ENCODE measurements around the gene PSKH1.

Gene PSKH1

GRCh38 chr16:67868290-67868689 is 24.8 kb upstream of the PSKH1 start:
- DNase-seq = no peak

- no peak for DNase-seq
Observed at GRCh38 chr16:67869653-67870052, 23.4 kb upstream of the PSKH1 start.

DNA sequence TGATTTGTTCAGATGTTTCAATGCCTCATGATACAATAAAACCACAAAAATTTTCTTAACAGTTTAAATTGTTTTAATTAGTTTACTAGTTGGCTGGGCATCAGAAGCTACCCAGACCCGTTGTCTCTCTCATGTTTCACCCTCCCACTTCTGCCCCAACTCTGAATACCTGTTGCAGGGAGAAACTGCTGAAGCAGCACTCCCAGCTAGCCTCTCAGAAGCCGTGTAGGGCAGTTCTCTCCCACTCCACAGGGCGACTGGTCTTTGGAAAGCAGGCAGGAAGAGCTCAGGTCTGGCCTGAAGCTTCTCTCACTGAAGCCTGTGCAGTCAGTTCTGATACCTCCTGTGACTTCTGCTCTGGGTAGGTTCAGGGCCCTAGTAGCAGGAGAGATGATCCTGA is 21.8 kb upstream of the PSKH1 start:
- DNase-seq = no peak

- peak; percentile 35 for DNase-seq
Observed at GRCh38 chr16:67872131-67872630, 20.9 kb upstream of the PSKH1 start.

GRCh38 chr16:67872631-67873434 is 20.2 kb upstream of the PSKH1 start, which contains the start of gene EDC4:
Gene EDC4 (plus strand): TSS chr16:67873052. CDS start chr16:67873262, 210 bp downstream.
- DNase-seq = peak; percentile 89

DNA sequence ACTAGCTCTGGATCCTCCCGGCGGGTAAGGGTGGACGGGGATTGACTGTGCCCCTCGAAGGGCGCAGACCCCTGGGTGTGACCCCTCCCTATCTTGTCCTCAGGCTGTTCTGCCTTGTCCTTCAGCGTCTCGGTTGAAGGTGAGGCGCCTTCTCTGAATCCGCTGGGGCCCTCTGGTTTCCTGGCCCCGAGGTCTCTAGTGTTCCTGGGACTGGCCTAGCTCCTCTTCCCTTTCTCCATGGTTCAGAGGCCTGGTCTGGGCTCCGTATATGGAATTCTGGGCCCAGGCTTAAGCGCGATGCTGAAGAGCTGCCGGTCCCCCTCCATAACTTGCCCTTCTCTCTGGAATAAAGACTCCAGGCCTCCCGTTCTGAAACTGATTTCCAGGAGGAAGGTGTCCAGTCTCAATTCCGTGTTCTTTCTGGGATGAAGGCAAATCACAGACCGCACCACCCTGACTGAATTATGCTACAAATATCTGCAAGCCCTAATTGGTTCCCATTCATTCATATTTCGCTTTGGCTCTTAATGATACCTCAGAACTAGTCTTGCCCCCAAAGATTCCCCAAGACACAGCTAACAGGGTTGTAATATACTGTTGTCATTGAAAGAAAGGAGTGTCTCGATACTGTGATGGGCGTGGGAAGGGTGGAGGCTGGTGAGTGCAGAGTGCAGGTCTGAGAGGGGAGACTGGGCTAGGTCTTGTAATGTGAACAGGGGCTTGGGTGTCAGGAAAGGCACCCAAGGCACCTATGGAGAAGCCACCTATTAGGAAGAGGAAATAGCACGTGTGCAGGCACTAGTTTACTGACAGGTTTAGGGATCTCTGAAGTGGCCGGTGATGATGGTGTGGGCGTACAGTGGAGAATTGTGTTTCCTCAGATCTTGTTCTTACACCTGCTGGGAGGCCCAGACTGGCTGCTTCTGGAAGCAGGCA is 19.4 kb upstream of the PSKH1 start:
- no peak for DNase-seq

- no peak for DNase-seq
Observed at GRCh38 chr16:67874372-67874771, 18.7 kb upstream of the PSKH1 start.

GRCh38 chr16:67877064-67877463 is 16.0 kb upstream of the PSKH1 start:
- DNase-seq = no peak

DNA sequence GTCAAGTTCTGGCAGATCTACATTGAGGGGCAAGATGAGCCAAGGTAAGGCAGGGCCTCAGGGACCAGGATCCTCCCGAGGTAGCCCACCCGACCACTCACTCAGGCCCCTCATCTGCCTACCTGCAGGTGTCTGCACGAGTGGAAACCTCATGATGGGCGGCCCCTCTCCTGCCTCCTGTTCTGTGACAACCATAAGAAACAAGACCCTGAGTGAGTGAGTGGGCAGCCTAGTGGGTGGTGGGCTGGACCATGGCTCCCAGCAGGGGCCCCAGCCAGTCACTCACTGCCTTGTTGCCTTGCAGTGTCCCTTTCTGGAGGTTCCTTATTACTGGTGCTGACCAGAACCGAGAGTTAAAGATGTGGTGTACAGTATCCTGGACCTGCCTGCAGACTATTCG is 14.8 kb upstream of the PSKH1 start:
- no peak for DNase-seq

- no peak for DNase-seq
Observed at GRCh38 chr16:67878846-67879245, 14.2 kb upstream of the PSKH1 start.

DNA sequence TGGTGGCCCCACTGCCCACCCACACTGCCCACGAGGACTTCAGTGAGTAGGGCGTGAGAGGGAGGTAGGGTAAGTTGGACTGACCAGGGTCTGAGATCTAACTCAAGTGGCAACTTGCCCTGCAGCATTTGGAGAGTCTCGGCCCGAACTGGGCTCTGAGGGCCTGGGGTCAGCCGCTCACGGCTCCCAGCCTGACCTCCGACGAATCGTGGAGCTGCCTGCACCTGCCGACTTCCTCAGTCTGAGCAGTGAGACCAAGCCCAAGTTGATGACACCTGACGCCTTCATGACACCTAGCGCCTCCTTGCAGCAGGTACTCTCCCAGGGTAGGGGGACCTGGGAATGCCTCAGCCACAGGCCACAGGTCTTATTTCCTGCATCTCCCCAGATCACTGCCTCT is 13.6 kb upstream of the PSKH1 start:
- DNase-seq = no peak

- DNase-seq = no peak
Observed at GRCh38 chr16:67879936-67880335, 13.1 kb upstream of the PSKH1 start.

GRCh38 chr16:67880584-67880983 is 12.5 kb upstream of the PSKH1 start:
- no peak for DNase-seq

DNA sequence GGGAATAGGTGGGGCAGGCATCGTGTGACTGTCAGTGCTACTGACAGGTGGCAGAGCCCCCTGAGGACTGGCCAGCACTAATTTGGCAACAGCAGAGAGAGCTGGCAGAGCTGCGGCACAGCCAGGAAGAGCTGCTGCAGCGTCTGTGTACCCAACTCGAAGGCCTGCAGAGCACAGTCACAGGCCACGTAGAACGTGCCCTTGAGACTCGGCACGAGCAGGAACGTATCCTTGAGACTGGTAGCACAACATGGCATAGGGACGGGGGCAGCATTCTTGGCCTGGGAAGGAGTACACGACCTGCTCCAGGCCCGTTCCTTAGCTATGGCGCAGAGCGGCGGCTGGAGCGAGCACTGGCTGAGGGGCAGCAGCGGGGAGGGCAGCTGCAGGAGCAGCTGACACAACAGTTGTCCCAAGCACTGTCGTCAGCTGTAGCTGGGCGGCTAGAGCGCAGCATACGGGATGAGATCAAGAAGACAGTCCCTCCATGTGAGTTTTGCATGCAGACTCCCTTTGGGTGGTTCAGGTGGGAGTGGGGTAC is 11.4 kb upstream of the PSKH1 start:
- DNase-seq = no peak

- DNase-seq = no peak
Observed at GRCh38 chr16:67882374-67883145, 10.5 kb upstream of the PSKH1 start.

GRCh38 chr16:67883146-67883871 is 9.7 kb upstream of the PSKH1 start:
- no peak for DNase-seq

- peak; percentile 62 for DNase-seq
Observed at GRCh38 chr16:67883872-67884261, 9.2 kb upstream of the PSKH1 start.

DNA sequence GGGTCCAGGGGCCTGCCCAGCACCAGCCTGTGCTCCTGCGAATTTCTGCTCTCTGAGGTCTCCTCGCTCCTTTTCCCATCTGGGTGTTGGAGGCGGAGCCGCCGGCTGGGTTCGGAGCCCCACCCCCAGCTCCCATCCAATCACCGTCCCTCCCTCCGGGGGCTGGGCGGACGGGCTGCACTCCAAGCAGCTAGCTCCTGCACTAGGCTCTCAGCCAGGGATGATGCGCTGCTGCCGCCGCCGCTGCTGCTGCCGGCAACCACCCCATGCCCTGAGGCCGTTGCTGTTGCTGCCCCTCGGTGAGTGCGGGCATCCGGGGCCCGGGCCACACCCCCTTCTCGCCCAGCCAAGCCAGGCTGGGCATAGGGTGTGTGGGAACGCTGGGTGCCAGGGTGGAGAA is 8.4 kb upstream of the PSKH1 start, which contains the start of gene NRN1L:
TSS of gene NRN1L (plus strand) at position 202 of the 400 bp plus-strand sequence. CDS start at position 221, 19 bp downstream.
- no peak for DNase-seq

GRCh38 chr16:67885545-67885944 is 7.5 kb upstream of the PSKH1 start:
- no peak for DNase-seq

GRCh38 chr16:67885976-67886375 is 7.1 kb upstream of the PSKH1 start:
- no peak for DNase-seq

GRCh38 chr16:67886387-67886786 is 6.7 kb upstream of the PSKH1 start:
- DNase-seq = peak; percentile 7

DNA sequence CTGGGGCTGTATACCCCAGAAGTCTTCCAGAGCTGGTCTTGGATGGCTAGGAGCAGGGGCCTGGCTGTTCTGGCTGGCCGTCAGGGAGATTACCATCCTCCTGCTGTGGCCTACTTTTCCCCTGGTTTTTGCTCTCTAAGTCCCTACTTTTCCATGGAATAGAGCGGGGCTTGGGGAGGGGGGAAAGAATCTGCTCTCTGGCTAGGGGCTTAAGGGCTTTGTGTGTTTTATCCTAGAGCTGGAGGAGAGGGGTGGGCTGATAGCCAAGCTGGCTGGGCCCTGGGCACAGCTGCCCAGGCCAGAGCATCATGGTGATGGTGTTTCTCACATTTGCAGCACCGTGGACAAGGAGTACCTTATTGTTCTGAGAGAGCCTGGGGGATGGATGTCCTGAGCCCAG is 4.7 kb upstream of the PSKH1 start:
- no peak for DNase-seq

Measured in OCI-M1 (cell line).